Choroid plexus epithelial cell (primary cell): ENCODE measurements around the gene ARID4A.
A peak's percentile ranks its signal among the peaks of the same experiment; 100 is the strongest.
"Not testable (repeated sequence)": the region's sequence is repeated elsewhere in the genome, so short reads cannot be mapped to it uniquely, and the experiment has no call there.

Source experiments
- DNase-seq: peaks from one replicate; pipeline ENCODE4 v3.0.0-alpha.2; 2010; ENCODE audit warnings: low read depth
- H3K4me3 ChIP-seq: 2 replicates; pipeline ENCODE4 v1.5.1; 2011; ENCODE audit warnings: low read depth, mild to moderate bottlenecking, control low read depth, low read length, moderate library complexity
- CTCF ChIP-seq: conservative IDR thresholded peaks from 2 replicates; pipeline ENCODE4 v1.5.1; 2011; ENCODE audit warnings: low read depth, mild to moderate bottlenecking, control low read depth, inconsistent platforms, low read length, moderate library complexity

The ARID4A gene

GRCh38 chr14:58307597-58308316 lies 9.4 kb downstream of the ARID4A start:
- no peak for DNase-seq
- no peak overlapping the region for H3K4me3 ChIP-seq
- no peak for TF ChIP-seq CTCF

- H3K4me3 ChIP-seq, result no peak overlapping the region
- DNase-seq, result no peak
- no peak for TF ChIP-seq CTCF
These were observed 10.7 kb downstream of the ARID4A start for GRCh38 chr14:58309086-58309485.

GRCh38 chr14:58313699-58314098 lies 15.3 kb downstream of the ARID4A start:
- no peak for TF ChIP-seq CTCF
- no peak overlapping the region for H3K4me3 ChIP-seq
- no peak for DNase-seq

GRCh38 chr14:58315606-58316005 lies 17.3 kb downstream of the ARID4A start:
- no peak for DNase-seq
- H3K4me3 ChIP-seq, result no peak overlapping the region
- no peak for TF ChIP-seq CTCF

- no peak overlapping the region for H3K4me3 ChIP-seq
- no peak for TF ChIP-seq CTCF
- DNase-seq, result no peak
These were observed 28.7 kb downstream of the ARID4A start for GRCh38 chr14:58327019-58327418.

- no peak overlapping the region for H3K4me3 ChIP-seq
- peak; percentile 99 for DNase-seq
- TF ChIP-seq CTCF, result no peak
These were observed 32.8 kb downstream of the ARID4A start for GRCh38 chr14:58331111-58331510.

- H3K4me3 ChIP-seq, result no peak overlapping the region
- no peak for TF ChIP-seq CTCF
- DNase-seq, result no peak
These were observed 34.2 kb downstream of the ARID4A start for GRCh38 chr14:58332561-58332960.

GRCh38 chr14:58339666-58340065 lies 41.3 kb downstream of the ARID4A start:
- not testable (repeated sequence) for H3K4me3 ChIP-seq, DNase-seq
